MM.1S (cell line): ENCODE data around the gene MCM9.

Experiments used
- EZH2 ChIP-seq: fragments of 300-600 bp; sonication (generic); optimal IDR thresholded peaks from 2 replicates; pipeline ENCODE3; 2017; ENCODE audit warnings: low read depth, mild to moderate bottlenecking, antibody characterized with exemption, low read length, mixed read lengths
- EZH2phosphoT487 ChIP-seq: fragments of 300-600 bp; sonication (generic); IDR thresholded peaks from 2 replicates; pipeline ENCODE4 v1.6.1; 2018; ENCODE audit warnings: antibody characterized with exemption, low read length
- TF ChIP-seq, protein P1 (sequence below): fragments of 300-600 bp; sonication (generic); IDR thresholded peaks from 2 replicates; pipeline ENCODE4 v1.5.1; 2016; ENCODE audit warnings: antibody characterized with exemption, low read length, mixed read lengths

DNA sequence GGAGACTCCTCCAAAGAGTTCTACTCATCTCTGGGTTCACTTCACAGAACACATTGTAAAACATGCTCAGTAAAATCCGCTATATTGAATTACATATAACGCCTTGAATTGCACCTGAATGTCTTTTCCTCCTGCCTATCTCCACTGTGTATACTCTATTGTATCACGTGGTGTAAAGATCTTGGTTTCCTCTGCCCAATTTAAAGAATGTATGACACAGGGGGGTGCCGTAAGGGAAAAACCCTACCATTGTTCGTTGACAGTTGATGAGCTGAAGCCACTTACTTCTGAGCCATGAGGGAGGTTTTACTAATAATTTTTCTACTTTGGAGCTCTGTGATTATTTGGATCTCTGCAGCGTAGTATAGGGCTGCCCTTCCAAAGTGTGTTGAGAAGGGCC, 35.0 kb downstream of the MCM9 start:
- TF ChIP-seq, protein P1, sequence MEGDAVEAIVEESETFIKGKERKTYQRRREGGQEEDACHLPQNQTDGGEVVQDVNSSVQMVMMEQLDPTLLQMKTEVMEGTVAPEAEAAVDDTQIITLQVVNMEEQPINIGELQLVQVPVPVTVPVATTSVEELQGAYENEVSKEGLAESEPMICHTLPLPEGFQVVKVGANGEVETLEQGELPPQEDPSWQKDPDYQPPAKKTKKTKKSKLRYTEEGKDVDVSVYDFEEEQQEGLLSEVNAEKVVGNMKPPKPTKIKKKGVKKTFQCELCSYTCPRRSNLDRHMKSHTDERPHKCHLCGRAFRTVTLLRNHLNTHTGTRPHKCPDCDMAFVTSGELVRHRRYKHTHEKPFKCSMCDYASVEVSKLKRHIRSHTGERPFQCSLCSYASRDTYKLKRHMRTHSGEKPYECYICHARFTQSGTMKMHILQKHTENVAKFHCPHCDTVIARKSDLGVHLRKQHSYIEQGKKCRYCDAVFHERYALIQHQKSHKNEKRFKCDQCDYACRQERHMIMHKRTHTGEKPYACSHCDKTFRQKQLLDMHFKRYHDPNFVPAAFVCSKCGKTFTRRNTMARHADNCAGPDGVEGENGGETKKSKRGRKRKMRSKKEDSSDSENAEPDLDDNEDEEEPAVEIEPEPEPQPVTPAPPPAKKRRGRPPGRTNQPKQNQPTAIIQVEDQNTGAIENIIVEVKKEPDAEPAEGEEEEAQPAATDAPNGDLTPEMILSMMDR = no peak
- TF ChIP-seq EZH2 = no peak
- TF ChIP-seq EZH2phosphoT487 = no peak
